ENCODE results near the gene OR6T1.

Gene OR6T1

DNA sequence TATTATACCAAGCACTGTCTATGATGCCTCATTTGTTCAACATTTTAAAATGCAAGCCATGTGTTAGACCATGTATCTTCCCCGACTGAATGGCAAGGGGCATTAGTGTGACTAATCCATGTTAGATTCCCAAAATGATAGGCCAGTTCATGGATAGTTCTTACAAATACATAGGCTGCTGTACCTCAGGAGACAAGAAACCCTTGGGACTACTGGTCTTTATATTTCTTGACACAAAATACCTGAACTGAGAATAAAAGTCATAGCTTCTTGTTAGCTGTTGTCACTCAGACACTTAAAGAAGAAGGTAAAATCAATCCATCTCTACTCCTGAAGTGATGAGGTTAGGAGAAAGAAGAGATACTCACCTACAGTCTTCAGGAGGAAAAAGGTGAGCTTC, 41.8 kb downstream of the OR6T1 start, which contains the start of gene OR8D4:
TSS of gene OR8D4 (plus strand) at position 301 of the 400 bp plus-strand sequence. CDS start 4,265 bp downstream, outside the sequence.
- no peak for ATAC-seq (replicated peaks)
- no peaks in the 10 kb centered on the region for H3K36me3 Mint-ChIP-seq
- H3K27ac Mint-ChIP-seq, result no peak within 1 kb of the TSS
- H3K27me3 Mint-ChIP-seq, result no peaks in the 10 kb centered on the region
- no peaks in the 10 kb centered on the region for H3K9me3 Mint-ChIP-seq
- H3K4me3 Mint-ChIP-seq, result no peak within 1 kb of the TSS
- no peak for DNase-seq
- no peaks in the 10 kb centered on the region for H3K4me1 Mint-ChIP-seq

DNA sequence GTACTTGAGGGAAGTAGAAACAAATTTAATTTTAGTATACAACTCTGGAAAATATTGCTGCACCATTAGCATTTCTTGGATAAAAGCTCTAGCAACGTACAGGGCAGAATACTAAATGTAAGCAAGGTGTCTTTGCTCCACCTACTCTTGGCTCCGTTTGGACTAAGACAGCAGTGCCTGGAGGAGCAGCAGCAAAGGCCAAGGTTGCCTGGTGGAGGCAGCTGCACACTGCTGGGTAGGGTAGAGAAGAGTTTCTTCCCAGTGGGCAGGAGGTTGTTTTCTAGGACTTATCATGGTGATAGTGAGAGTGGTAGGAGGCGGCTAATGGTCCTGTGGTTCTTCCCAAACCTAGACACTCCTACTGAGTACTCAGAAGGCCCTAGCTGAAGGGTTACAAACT, 43.8 kb downstream of the OR6T1 start:
- DNase-seq, result no peak
- no peaks in the 10 kb centered on the region for H3K27me3 Mint-ChIP-seq
- no peaks in the 10 kb centered on the region for H3K36me3 Mint-ChIP-seq
- ATAC-seq (replicated peaks), result no peak
- no peaks in the 10 kb centered on the region for H3K9me3 Mint-ChIP-seq
- H3K4me1 Mint-ChIP-seq, result no peaks in the 10 kb centered on the region
- no peak overlapping the region for H3K4me3 Mint-ChIP-seq
- no peak overlapping the region for H3K27ac Mint-ChIP-seq

Measured in stimulated activated naive B cell treated with anti-CD40 and anti-IgM and Interleukin-4, amounts not matched to agents 10 μg/mL and 1 μg/mL and 100 μg/mL, for 72 hours (primary cell).